Measurements from ENCODE around the gene RPS6KL1. TPM values are rescaled to one million over a fixed set of nuclear protein-coding genes. Genes with fewer than 3 reads are reported as not detected.

Gene RPS6KL1
- total RNA-seq, 2 donors from 2014 or later = 9.1 to 14.0 TPM

- DNase-seq = no peak
- Histone ChIP-seq H3K9me3 (no peaks in the 10 kb centered on the region), H3K36me3 (no peaks in the 10 kb centered on the region), H3K4me1 (no peaks in the 10 kb centered on the region), H3K9ac (ENCODE audit: low read depth in 2 of 2, low read length in 2 of 2) (no peak overlapping the region), H3K27ac (no peak overlapping the region), H3K4me3 (no peak overlapping the region), H3K27me3 (no peaks in the 10 kb centered on the region)
- intact Hi-C loops (cut with DNase I) = no loop called here
- TF ChIP-seq CTCF (IDR thresholded peaks at IDR 0.05) = no peak
These were observed 40.2 kb upstream of the RPS6KL1 start for GRCh38 chr14:74963178-74963704.

GRCh38 chr14:74962493-74962892 is 39.4 kb upstream of the RPS6KL1 start:
- H3K27ac ChIP-seq = no peak overlapping the region
- no peak overlapping the region for H3K4me3 ChIP-seq
- no peak overlapping the region for H3K9ac ChIP-seq (ENCODE audit: low read depth in 2 of 2, low read length in 2 of 2)
- H3K27me3 ChIP-seq = no peaks in the 10 kb centered on the region
- no peaks in the 10 kb centered on the region for H3K36me3 ChIP-seq
- no peaks in the 10 kb centered on the region for H3K4me1 ChIP-seq
- no peaks in the 10 kb centered on the region for H3K9me3 ChIP-seq
- TF ChIP-seq CTCF (IDR thresholded peaks at IDR 0.05) = no peak
- intact Hi-C loops (cut with DNase I) = no loop called here
- DNase-seq = no peak

- Histone ChIP-seq H3K9me3 (no peaks in the 10 kb centered on the region), H3K27ac (no peak overlapping the region), H3K9ac (ENCODE audit: low read depth in 2 of 2, low read length in 2 of 2) (no peak overlapping the region), H3K36me3 (no peaks in the 10 kb centered on the region), H3K4me3 (no peak overlapping the region), H3K4me1 (no peaks in the 10 kb centered on the region), H3K27me3 (no peaks in the 10 kb centered on the region)
- no peak for TF ChIP-seq CTCF (IDR thresholded peaks at IDR 0.05)
- DNase-seq = no peak
- intact Hi-C loops (cut with DNase I) = no loop called here
These were observed 39.0 kb upstream of the RPS6KL1 start for GRCh38 chr14:74962046-74962445.

- Histone ChIP-seq H3K9ac (ENCODE audit: low read depth in 2 of 2, low read length in 2 of 2) (no peak overlapping the region), H3K4me3 (no peak overlapping the region), H3K4me1 (no peaks in the 10 kb centered on the region), H3K9me3 (no peaks in the 10 kb centered on the region), H3K27ac (no peak overlapping the region), H3K27me3 (no peaks in the 10 kb centered on the region), H3K36me3 (no peaks in the 10 kb centered on the region)
- no peak for DNase-seq
- intact Hi-C loops (cut with DNase I) = no loop called here
- no peak for TF ChIP-seq CTCF (IDR thresholded peaks at IDR 0.05)
These were observed 38.3 kb upstream of the RPS6KL1 start for GRCh38 chr14:74961238-74961911.

- H3K9ac ChIP-seq (ENCODE audit: low read depth in 2 of 2, low read length in 2 of 2) = no peak overlapping the region
- no peak overlapping the region for H3K4me3 ChIP-seq
- H3K4me1 ChIP-seq = no peaks in the 10 kb centered on the region
- no peaks in the 10 kb centered on the region for H3K36me3 ChIP-seq
- no peak overlapping the region for H3K27ac ChIP-seq
- DNase-seq = no peak
- TF ChIP-seq CTCF (IDR thresholded peaks at IDR 0.05) = no peak
- no peaks in the 10 kb centered on the region for H3K9me3 ChIP-seq
- no peaks in the 10 kb centered on the region for H3K27me3 ChIP-seq
- intact Hi-C loops (cut with DNase I) = no loop called here
These were observed 37.7 kb upstream of the RPS6KL1 start for GRCh38 chr14:74960736-74961135.

Data from colonic mucosa (tissue), 4 donors.